NCI-H1048 (cell line): Measurements from ENCODE around the gene POLR3G.
A peak's percentile ranks its signal among the peaks of the same experiment; 100 is the strongest.

Experiments used
- DNase-seq: peaks from one replicate; lab custom pipeline; 2025; lab: John Stamatoyannopoulos, UW

The POLR3G gene, protein sequence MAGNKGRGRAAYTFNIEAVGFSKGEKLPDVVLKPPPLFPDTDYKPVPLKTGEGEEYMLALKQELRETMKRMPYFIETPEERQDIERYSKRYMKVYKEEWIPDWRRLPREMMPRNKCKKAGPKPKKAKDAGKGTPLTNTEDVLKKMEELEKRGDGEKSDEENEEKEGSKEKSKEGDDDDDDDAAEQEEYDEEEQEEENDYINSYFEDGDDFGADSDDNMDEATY

GRCh38 chr5:90474235-90475107, at the start of gene POLR3G, which contains the start of gene MBLAC2:
TSS of gene POLR3G (plus strand) at chr5:90474864. CDS start at chr5:90485568, 10,704 bp downstream.
TSS of gene MBLAC2 (minus strand) at chr5:90474771. CDS start at chr5:90474292, 479 bp downstream.
- peak; percentile 77 for DNase-seq

GRCh38 chr5:90434116-90434714, 40.4 kb upstream of the POLR3G start:
- DNase-seq = peak; percentile 24

DNA sequence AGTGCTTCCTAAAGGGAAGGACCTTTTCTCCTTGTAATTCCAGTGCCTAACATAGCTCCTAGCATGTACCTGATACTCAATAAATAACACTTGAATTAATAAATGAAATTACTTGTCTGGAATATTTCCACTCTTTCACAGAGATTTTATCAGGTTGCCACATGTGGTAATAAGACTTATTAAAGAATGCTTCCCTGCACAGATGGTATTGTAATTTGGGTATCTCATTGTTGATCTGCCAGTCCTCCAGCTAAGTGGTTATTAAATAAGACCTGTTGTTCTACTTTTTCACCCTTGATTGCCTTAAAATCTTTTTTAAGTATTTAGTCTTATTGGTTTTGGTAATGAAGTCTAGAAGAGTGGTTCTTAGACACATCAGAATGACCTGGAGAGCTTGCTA, 37.0 kb upstream of the POLR3G start:
- DNase-seq = no peak

- no peak for DNase-seq
Observed at GRCh38 chr5:90438100-90438499, 36.6 kb upstream of the POLR3G start.

DNA sequence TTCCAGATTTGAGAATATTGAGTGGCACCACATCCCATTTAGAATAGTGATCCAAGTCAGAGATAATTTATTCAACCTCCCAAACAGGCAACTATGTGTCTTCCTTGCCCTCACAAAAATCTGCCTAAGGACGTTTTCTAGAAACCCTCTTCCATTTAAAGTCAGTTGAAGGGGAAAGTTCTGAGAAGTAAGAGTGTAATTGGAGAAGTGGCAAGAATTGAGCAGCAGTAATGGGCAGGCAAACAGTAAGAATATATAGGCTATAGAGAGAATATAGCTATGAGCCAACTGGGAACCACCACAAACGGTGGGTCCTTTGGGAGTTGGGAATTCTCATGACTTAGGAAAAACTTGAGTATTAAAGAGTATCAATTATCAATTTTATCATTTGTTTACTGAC, 34.0 kb upstream of the POLR3G start:
- no peak for DNase-seq

GRCh38 chr5:90446961-90447360, 27.7 kb upstream of the POLR3G start:
- no peak for DNase-seq

- no peak for DNase-seq
Observed at GRCh38 chr5:90461288-90461687, 13.4 kb upstream of the POLR3G start.

- DNase-seq = no peak
Observed at GRCh38 chr5:90472783-90473395, 1.8 kb upstream of the POLR3G start.

DNA sequence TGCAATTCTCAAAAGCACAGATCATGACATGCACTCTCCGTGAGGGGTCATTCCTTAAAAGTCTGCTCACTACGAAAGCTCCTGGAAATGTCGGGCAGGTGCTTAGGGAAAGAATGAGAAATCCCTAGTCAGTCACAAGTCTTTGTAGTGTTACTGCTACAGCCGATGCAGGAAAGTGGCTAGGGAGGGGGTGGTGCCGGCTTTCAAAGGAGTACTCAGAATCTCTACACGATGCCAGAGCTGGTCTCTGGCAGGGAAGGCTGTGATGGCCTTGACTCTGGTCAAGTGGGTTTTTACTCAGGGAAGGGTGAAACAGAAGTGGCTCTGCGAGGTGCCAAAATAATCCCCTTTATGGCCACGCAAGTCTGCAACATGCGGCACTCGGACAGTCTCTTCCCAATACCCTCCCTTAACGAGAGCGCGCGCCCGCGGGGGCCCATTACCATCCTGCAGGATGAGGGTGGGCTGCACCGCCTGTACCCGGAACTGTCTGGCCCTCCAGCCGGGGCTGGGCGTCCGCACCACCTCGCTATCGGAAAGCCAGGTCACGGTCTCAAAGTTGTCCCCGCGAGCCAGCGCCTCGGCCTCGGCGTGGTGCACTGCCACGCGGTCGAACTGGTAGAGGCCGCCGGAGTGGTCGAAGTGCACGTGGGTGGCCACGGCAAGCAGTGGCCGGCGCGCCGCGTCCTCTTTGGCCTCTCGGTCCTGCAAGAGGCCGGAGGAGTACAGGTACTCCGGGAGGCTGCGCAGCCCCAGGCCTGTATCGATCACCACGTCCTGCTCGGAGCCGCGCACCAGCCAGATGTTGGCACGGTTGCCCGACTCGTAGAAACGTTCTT, 1.0 kb upstream of the POLR3G start:
- no peak for DNase-seq

- DNase-seq = no peak
Observed at GRCh38 chr5:90475436-90475980, 844 bp downstream of the POLR3G start.

DNA sequence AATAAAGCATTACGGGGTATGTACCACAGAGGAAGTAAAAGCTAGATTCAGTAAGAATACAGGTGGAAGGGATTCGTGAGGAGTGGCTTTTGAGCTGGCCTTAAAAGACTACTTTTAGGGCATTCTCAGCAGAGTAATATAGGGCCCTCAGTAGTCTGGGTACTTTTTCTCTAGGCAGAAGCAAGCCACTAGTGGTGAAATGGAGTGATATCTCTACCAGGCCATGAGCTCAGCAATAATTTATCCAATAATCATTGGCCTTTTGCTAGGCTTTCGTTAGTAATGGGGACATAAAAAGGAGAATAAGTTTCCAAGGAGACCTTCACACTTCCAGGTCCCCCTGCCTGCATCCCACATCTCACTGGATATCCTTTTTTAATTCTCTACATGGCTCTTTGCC, 1.7 kb downstream of the POLR3G start:
- DNase-seq = no peak

GRCh38 chr5:90477073-90477472, 2.4 kb downstream of the POLR3G start:
- no peak for DNase-seq

DNA sequence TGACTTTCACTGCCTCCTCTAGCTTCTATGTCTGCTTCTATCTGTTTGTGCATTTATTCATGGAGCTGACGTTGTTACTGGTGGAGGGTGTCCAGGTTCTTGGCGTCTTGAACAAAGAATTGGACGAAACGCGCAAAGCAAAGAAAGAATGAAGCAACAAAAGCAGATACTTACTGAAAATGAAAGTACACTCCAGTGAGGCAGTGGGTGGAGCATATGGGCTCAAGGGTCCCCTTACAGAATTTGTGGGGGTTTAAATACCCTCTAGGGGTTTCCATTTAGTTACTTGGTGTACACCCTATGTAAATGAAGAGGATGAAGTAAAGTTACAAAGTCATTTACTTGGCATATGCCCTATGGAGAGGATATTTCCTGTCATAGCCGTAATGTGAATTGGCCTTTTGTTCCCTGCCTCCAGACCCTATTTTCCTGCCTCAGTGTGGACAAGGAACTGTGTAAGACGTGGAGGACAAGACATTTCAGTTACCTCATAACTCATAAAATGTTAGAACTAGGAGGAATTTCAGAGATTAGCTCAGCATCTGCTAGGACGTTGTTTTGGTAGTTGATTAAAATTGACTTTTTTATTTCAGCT, 3.1 kb downstream of the POLR3G start:
- DNase-seq = no peak

DNA sequence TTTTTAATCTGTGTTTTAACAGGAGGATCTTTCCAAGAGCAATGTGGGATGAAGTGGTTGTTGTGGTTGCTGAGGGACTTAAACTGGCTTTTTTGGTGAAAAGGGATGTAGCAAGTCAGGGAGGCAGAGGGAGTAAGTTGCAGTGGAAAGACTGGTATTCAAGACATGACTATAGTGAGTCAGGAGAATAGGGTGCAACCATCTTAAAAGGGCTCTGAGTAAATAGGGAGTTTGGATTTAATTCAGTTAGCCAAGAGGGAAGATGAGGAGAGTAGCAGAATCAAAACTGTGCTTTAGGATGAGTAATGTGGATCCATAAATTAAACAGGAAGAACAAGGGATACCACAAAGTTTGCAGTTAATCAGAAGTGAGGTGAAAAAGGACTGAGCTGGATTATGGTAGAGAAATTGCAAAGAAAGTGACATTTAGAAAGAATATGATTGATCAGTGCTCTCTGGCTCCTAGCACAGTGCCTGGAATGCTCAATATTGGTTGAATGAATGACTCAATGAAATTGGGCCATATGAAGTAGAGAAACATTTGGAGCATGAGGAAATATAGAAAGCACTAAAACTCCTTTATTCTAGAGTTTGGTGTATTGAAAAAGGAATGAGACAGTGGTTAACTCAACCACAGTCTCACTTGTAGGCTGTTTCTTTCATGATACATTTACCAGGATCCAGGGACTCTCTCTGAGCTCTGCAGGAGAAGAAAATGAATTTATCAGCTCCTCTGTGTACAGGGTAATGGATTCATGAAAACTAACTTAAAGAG, 5.1 kb downstream of the POLR3G start:
- DNase-seq = no peak

GRCh38 chr5:90480699-90481098, 6.0 kb downstream of the POLR3G start:
- DNase-seq = no peak

DNA sequence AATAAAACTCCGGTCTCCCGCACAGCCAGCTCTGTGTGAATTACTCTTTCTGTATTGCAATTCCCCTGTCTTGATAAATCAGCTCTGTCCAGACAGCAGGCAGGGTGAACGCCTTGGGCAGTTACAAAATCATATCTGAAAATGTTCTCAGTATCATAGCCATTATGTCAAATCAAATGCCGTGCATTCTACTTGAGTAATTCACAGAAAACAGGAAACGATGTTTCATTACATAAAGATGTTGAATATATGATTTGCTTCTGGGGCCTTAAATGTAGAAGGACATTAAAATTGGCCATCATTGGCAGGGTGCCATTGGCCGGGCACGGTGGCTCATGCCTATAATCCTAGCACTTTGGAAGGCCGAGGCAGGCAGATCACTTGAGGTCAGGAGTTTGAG, 8.5 kb downstream of the POLR3G start:
- no peak for DNase-seq

GRCh38 chr5:90484540-90484939, 9.9 kb downstream of the POLR3G start:
- no peak for DNase-seq

DNA sequence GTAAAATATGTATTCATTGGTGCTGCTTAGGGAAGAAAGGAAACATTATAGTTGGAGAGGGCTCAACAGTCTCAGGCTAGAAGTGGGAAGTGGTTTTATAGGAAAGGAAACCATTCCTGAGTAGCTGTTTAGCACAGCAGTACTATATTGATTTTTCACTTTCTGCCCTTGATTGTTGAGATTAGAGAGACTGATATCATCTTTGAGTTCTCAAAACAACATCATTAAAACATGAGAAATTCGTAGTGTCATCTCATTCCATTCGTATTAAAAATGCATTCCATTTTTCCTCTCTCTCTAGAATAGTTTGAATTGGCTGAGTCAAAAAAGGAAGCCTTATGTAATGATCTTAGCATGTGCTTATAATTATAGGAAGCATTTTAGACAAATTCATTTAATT, 14.1 kb downstream of the POLR3G start:
- no peak for DNase-seq

- DNase-seq = no peak
Observed at GRCh38 chr5:90494043-90494442, 19.4 kb downstream of the POLR3G start.

DNA sequence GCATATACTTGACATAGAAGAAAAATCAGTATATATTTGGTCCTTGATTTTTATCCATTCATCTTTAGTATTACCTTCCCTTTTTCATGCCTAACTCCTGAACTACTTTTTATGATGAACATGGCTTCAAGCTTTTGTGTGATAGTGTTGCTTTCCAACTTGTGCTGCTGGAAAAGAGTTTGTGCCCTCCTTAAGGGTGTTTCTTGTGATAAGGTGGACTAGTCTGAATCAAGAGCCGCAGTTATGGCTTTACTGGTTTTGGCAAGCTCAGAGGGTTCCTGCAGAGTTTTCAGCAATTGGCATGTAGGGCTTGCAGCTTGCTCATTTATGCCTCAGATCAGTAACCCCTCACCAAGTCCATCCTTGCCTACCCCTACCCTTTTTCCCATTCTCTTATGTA, 20.5 kb downstream of the POLR3G start:
- DNase-seq = no peak
